H1 (cell line): ENCODE data around the gene KRABD2.

Experiments used
- CTCF ChIA-PET: fragments of 300-600 bp; sonication (Branson Sonifier 250); formaldehyde crosslinking; loops from one replicate; lab custom pipeline; 2021; ENCODE audit not compliant: partially characterized antibody; lab: Charles Lee
- POLR2A ChIA-PET: fragments of 300-600 bp; sonication (Branson Sonifier 250); formaldehyde crosslinking; loops from one replicate; lab custom pipeline; 2021; ENCODE audit warnings: inconsistent platforms; ENCODE audit not compliant: partially characterized antibody; lab: Charles Lee
- DNase-seq, 2 experiments: peaks; one replicate each; pipeline versions ENCODE4 v3.0.0 to v3.0.0-alpha.2; 2010 to 2022; ENCODE audit warnings: low spot score in 2 of 2, low read depth in 1 of 2, mixed read lengths in 1 of 2
- FAIRE-seq: peaks from 2 replicates; lab custom pipeline; 2011; peaks lifted over from hg19 to GRCh38; lab: Jason Lieb, UNC
- H2AFZ ChIP-seq: 2 replicates; pipeline ENCODE4 v1.8.1; 2012; ENCODE audit warnings: low read length, inconsistent platforms
- H2AK5ac ChIP-seq: 2 replicates; pipeline ENCODE4 v1.6.1; 2013; ENCODE audit warnings: low read depth, low read length
- H2BK120ac ChIP-seq: replicated peaks from 2 replicates; pipeline ENCODE3; 2013; ENCODE audit warnings: low read depth, low read length, inconsistent platforms
- H2BK12ac ChIP-seq: 2 replicates; pipeline ENCODE4 v1.6.1; 2013; ENCODE audit warnings: low read depth, low read length
- H2BK15ac ChIP-seq: 2 replicates; pipeline ENCODE4 v1.6.1; 2013; ENCODE audit warnings: low read length
- H2BK20ac ChIP-seq: 2 replicates; pipeline ENCODE4 v1.6.1; 2013; ENCODE audit warnings: low read length
- H2BK5ac ChIP-seq: 2 replicates; pipeline ENCODE4 v1.6.1; 2013; ENCODE audit warnings: low read depth, low read length
- H3K14ac ChIP-seq: 2 replicates; pipeline ENCODE4 v1.6.1; 2013; ENCODE audit warnings: inconsistent platforms; ENCODE audit not compliant: insufficient read length
- H3K18ac ChIP-seq: 2 replicates; pipeline ENCODE4 v1.6.1; 2013; ENCODE audit warnings: low read length; ENCODE audit errors: extremely low read depth
- H3K23ac ChIP-seq: 2 replicates; pipeline ENCODE4 v1.6.1; 2013; ENCODE audit warnings: inconsistent platforms; ENCODE audit not compliant: insufficient read length
- H3K23me2 ChIP-seq: 2 replicates; pipeline ENCODE4 v1.6.1; 2013; ENCODE audit warnings: low read depth, low read length
- H3K27ac ChIP-seq: 2 replicates; pipeline ENCODE4 v1.6.1; 2011; ENCODE audit warnings: low read depth, low read length, inconsistent platforms
- H3K27me3 ChIP-seq, 4 experiments: replicated peaks in 1 of 4; 1 replicate in 1 of 4; 2 replicates in 3 of 4; pipeline versions ENCODE4 v1.6.1 to v1.8.1; 2011 to 2013; ENCODE audit warnings: low read length in 3 of 4, mild to moderate bottlenecking in 3 of 4, inconsistent platforms in 2 of 4, mixed read lengths in 2 of 4, moderate library complexity in 1 of 4; ENCODE audit not compliant: control insufficient read depth in 3 of 4, insufficient read depth in 3 of 4; ENCODE audit errors: extremely low read depth in 1 of 4
- H3K36me3 ChIP-seq, 4 experiments: 2 replicates each; pipeline versions ENCODE4 v1.6.1 to v1.8.1; 2011 to 2013; ENCODE audit warnings: mild to moderate bottlenecking in 4 of 4, low read length in 3 of 4, moderate library complexity in 2 of 4, control low read depth in 1 of 4, inconsistent platforms in 1 of 4; ENCODE audit not compliant: insufficient read depth in 4 of 4, control insufficient read depth in 2 of 4
- H3K4ac ChIP-seq: replicated peaks from 2 replicates; pipeline ENCODE3; 2013; ENCODE audit warnings: low read length, low read depth, mixed read lengths, inconsistent platforms; ENCODE audit not compliant: insufficient read length
- H3K4me1 ChIP-seq, 4 experiments: replicated peaks in 1 of 4; 1 replicate in 1 of 4; 2 replicates in 3 of 4; pipeline versions ENCODE4 v1.6.1 to v1.8.1; 2011 to 2013; ENCODE audit warnings: low read length in 3 of 4, inconsistent platforms in 2 of 4, mixed read lengths in 1 of 4; ENCODE audit not compliant: insufficient read depth in 4 of 4, control insufficient read depth in 3 of 4
- H3K4me2 ChIP-seq, 2 experiments: 2 replicates each; pipeline versions ENCODE4 v1.6.1 to v1.8.1; 2011 to 2013; ENCODE audit warnings: low read depth in 2 of 2, low read length in 2 of 2, control low read depth in 1 of 2, inconsistent platforms in 1 of 2, mild to moderate bottlenecking in 1 of 2; ENCODE audit not compliant: insufficient read depth in 1 of 2
- H3K4me3 ChIP-seq, 4 experiments: fragments of 200-600, 300-600 bp in 1 of 4; sonication (generic), shearing (Covaris generic), sonication (Bioruptor Twin) in 1 of 4; 2 replicates each; pipeline versions ENCODE4 v1.5.1 to v1.8.1; 2011 to 2016; ENCODE audit warnings: low read length in 4 of 4, low read depth in 3 of 4, control low read depth in 2 of 4, inconsistent platforms in 2 of 4, mild to moderate bottlenecking in 2 of 4, mixed read lengths in 1 of 4, moderate library complexity in 1 of 4; ENCODE audit not compliant: insufficient read depth in 2 of 4; ENCODE audit errors: extremely low read depth in 1 of 4
- H3K56ac ChIP-seq: replicated peaks from 2 replicates; pipeline ENCODE3; 2013; ENCODE audit warnings: low read depth, mild to moderate bottlenecking, mixed read lengths, low read length, inconsistent platforms; ENCODE audit not compliant: insufficient read length
- H3K79me1 ChIP-seq: 2 replicates; pipeline ENCODE4 v1.6.1; 2013; ENCODE audit warnings: low read depth, low read length, control low read depth
- H3K79me2 ChIP-seq, 2 experiments: 2 replicates each; pipeline versions ENCODE4 v1.6.1 to v1.8.1; 2012 to 2013; ENCODE audit warnings: low read length in 2 of 2, mild to moderate bottlenecking in 2 of 2, inconsistent platforms in 1 of 2; ENCODE audit not compliant: insufficient read depth in 2 of 2, control insufficient read depth in 1 of 2
- H3K9ac ChIP-seq, 4 experiments: replicated peaks in 1 of 4; 1 replicate in 1 of 4; 2 replicates in 3 of 4; pipeline versions ENCODE4 v1.6.1 to v1.8.1; 2011 to 2013; ENCODE audit warnings: low read depth in 3 of 4, low read length in 3 of 4, control low read depth in 2 of 4, mild to moderate bottlenecking in 2 of 4, moderate library complexity in 2 of 4, inconsistent platforms in 1 of 4; ENCODE audit errors: extremely low read depth in 1 of 4
- H3K9me3 ChIP-seq, 2 experiments: 2 replicates each; pipeline versions ENCODE4 v1.6.1 to v1.8.1; 2012 to 2013; ENCODE audit warnings: mild to moderate bottlenecking in 2 of 2, moderate library complexity in 2 of 2, control low read depth in 1 of 2, inconsistent platforms in 1 of 2, low read depth in 1 of 2, low read length in 1 of 2, mixed read lengths in 1 of 2; ENCODE audit not compliant: insufficient read depth in 2 of 2
- H4K20me1 ChIP-seq, 2 experiments: replicated peaks in 1 of 2; 2 replicates each; pipeline versions ENCODE3 to v1.8.1; 2011 to 2013; ENCODE audit warnings: inconsistent platforms in 2 of 2, low read length in 2 of 2, mild to moderate bottlenecking in 1 of 2; ENCODE audit not compliant: insufficient read depth in 2 of 2, control insufficient read depth in 1 of 2
- H4K5ac ChIP-seq: 2 replicates; pipeline ENCODE4 v1.6.1; 2013; ENCODE audit warnings: low read length, low read depth, mixed read lengths, inconsistent platforms; ENCODE audit not compliant: insufficient read length
- H4K8ac ChIP-seq: 2 replicates; pipeline ENCODE4 v1.8.0; 2013; ENCODE audit warnings: mild to moderate bottlenecking, moderate library complexity, low read length, inconsistent platforms; ENCODE audit not compliant: insufficient read depth; ENCODE audit errors: extremely low read depth
- H4K91ac ChIP-seq: replicated peaks from 2 replicates; pipeline ENCODE3; 2013; ENCODE audit warnings: low read length, mixed read lengths, inconsistent platforms; ENCODE audit not compliant: insufficient read length
- EP300 ChIP-seq, 2 experiments: IDR thresholded peaks; 1 replicate in 1 of 2; 2 replicates in 1 of 2; pipeline ENCODE4 v1.6.1; 2011 to 2012; ENCODE audit warnings: low read depth in 2 of 2, low read length in 2 of 2, mild to moderate bottlenecking in 2 of 2, borderline replicate concordance in 1 of 2, inconsistent platforms in 1 of 2, moderate library complexity in 1 of 2
- FOSL1 ChIP-seq: IDR thresholded peaks from 2 replicates; pipeline ENCODE4 v1.6.1; 2011; ENCODE audit warnings: mild to moderate bottlenecking, low read depth, low read length, moderate library complexity; ENCODE audit not compliant: insufficient read depth
- SIX5 ChIP-seq: IDR thresholded peaks from 2 replicates; pipeline ENCODE4 v1.6.1; 2011; ENCODE audit warnings: mild to moderate bottlenecking, low read depth, low read length
- TAF1 ChIP-seq: IDR thresholded peaks from 2 replicates; pipeline ENCODE4 v1.6.1; 2011; ENCODE audit warnings: mild to moderate bottlenecking, low read depth, low read length
- TCF12 ChIP-seq: IDR thresholded peaks from 2 replicates; pipeline ENCODE4 v1.6.1; 2011; ENCODE audit warnings: low read depth, mild to moderate bottlenecking, low read length
- TEAD4 ChIP-seq: IDR thresholded peaks from 2 replicates; pipeline ENCODE4 v1.6.1; 2012; ENCODE audit warnings: low read depth, low read length, inconsistent platforms, mixed read lengths
- YY1 ChIP-seq: IDR thresholded peaks from 2 replicates; pipeline ENCODE4 v1.6.1; 2011; ENCODE audit warnings: low read depth, mild to moderate bottlenecking, low read length
- WGBS, 2 experiments: shearing (Covaris generic) in 1 of 2; methylation state at CpG; one replicate each; pipeline versions ENCODE4 v1.1.6 to v1.1.7; 2013 to 2015; ENCODE audit warnings: low lambda C conversion rate in 2 of 2, mixed read lengths in 2 of 2, inconsistent platforms in 1 of 2, low coverage in 1 of 2, missing lambda C conversion rate in 1 of 2; ENCODE audit not compliant: insufficient replicate concordance in 2 of 2, insufficient coverage in 1 of 2, insufficient read length in 1 of 2; ENCODE audit errors: extremely low coverage in 1 of 2, missing lambda C conversion rate in 1 of 2; 5-methylcytosine and 5-hydroxymethylcytosine counted together

Gene KRABD2

DNA sequence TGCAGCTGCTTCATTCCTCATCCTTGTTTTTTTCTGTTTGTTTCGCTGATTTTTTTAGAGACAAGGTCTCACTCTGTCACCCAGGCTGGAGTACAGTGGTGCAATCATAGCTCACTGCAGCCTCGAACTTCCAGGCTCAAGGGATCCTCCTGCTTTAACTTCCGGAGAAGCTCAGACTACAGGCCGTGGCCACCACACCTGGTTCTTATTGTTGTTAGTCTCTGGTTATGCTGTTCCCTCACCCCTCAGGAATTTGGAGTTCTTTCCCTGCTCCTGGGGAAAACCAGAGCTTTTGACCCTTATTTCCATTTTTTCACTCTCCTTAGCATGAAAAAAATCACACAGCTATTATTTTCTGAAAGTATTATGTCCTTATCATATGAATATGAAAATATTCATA, 35.0 kb downstream of the KRABD2 start:
- H4K8ac ChIP-seq: no peak overlapping the region
- ChIA-PET POLR2A (interaction anchor here (0.8 to 8.4 kb wide), 11 partner anchors 9 to 168 kb away, joined by 3 to 66 read pairs (median 5); partner anchors contain the start of genes KRABD2 and RPL26), CTCF (interaction anchor here (0.6 to 7.7 kb wide), 5 partner anchors 14 to 248 kb away, joined by 3 to 56 read pairs (median 4); partner anchors contain the start of gene KRABD2)
- TF ChIP-seq FOSL1 (no peak), YY1 (no peak), TAF1 (peak; percentile 40; the same call in 1 of the 2 replicates), SIX5 (no peak), TCF12 (peak; percentile 89; the same call in 1 of the 2 replicates), TEAD4 (peak; percentile 78), EP300 (IDR thresholded peaks at IDR 0.05; ENCODE audit: borderline replicate concordance in 1 of 2, low read depth in 2 of 2, low read length in 2 of 2) (no peak)
- 0 out of 2 replicates have a peak overlapping the region, but pooled peaks have one; percentile 35 for H2BK20ac ChIP-seq
- H3K14ac ChIP-seq: no peak overlapping the region
- H3K36me3 ChIP-seq: no peaks in the 10 kb centered on the region
- no peak overlapping the region for H4K5ac ChIP-seq
- H2BK15ac ChIP-seq: no peak overlapping the region
- H3K4me3 ChIP-seq: no peak overlapping the region
- no peaks in the 10 kb centered on the region for H3K9me3 ChIP-seq
- H2BK120ac ChIP-seq: no peak overlapping the region
- H2BK12ac ChIP-seq: peak overlapping the region; percentile 55; the same call in 1 of the 2 replicates
- peak overlapping the region; percentile 32; the same call in 1 of the 2 replicates for H3K27ac ChIP-seq
- H4K91ac ChIP-seq: peak overlapping the region; percentile 8
- H2BK5ac ChIP-seq: 0 out of 2 replicates have a peak overlapping the region, but pooled peaks have one; percentile 76
- DNase-seq (no peak), FAIRE-seq (peak; percentile 71)
- 36% methylated on average over 4 of the region's 4 CpGs; no CpG with 5 or more reads in 1 of the 2 experiments for whole genome bisulfite sequencing, 2 experiments
- 0 out of 2 replicates have a peak overlapping the region, but pooled peaks have one; percentile 73 for H3K18ac ChIP-seq
- H3K4ac ChIP-seq: no peak overlapping the region
- no peak overlapping the region for H3K4me2 ChIP-seq
- no peak overlapping the region for H3K23ac ChIP-seq
- no peaks in the 10 kb centered on the region for H3K79me1 ChIP-seq
- no peak overlapping the region for H3K56ac ChIP-seq
- H2AFZ ChIP-seq: 0 out of 2 replicates have a peak overlapping the region, but pooled peaks have one; percentile 86
- H3K23me2 ChIP-seq: no peaks in the 10 kb centered on the region
- peaks cover 2 to 13% (median 5%) of the 10 kb centered on the region in 4 experiments; a peak in 6 of 7 replicates for H3K4me1 ChIP-seq
- no peak overlapping the region for H2AK5ac ChIP-seq
- no peaks in the 10 kb centered on the region for H4K20me1 ChIP-seq
- no peaks in the 10 kb centered on the region for H3K27me3 ChIP-seq
- peak overlapping the region in 1 of 4 experiments; percentile 13; a peak in 1 of 7 replicates for H3K9ac ChIP-seq
- H3K79me2 ChIP-seq: no peaks in the 10 kb centered on the region
